ENCODE measurements around the gene RNASE13.

- TF ChIP-seq CTCF (IDR thresholded peaks at IDR 0.05), result no peak
- TF ChIP-seq ZFX (IDR thresholded peaks at IDR 0.05; ENCODE audit: borderline replicate concordance), result no peak
Measured at GRCh38 chr14:21033133-21033698, 1.4 kb downstream of the RNASE13 start.

Data from 22Rv1 (cell line).